ENCODE measurements around the gene MBTD1.
"Not testable (repeated sequence)": the region's sequence is repeated elsewhere in the genome, so short reads cannot be mapped to it uniquely, and the experiment has no call there.

MBTD1 gene

GRCh38 chr17:51189628-51190027 lies 70.2 kb downstream of the MBTD1 start:
- DNase-seq (ENCODE audit: low read depth in 4 of 4, low spot score in 1 of 4): no peak

DNA sequence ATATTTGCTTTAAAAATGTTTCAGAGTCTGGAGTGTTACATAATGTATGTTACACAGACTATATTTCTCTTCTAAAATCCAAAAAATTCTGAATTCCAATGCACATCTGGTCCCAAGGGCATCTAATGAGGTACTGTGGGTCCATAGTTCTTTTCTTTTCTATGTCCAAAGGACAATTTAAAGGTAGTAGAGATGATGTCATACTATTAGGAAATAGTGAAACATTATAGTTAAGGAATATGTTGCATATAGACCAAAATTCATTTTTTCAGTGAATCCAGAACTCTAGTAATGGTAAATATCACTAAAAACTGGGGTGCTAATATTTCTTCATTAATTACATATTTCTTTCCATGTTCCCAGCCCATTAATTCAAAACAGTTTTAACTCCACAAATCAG lies 70.7 kb downstream of the MBTD1 start:
- DNase-seq (ENCODE audit: low read depth in 4 of 4, low spot score in 1 of 4): no peak

GRCh38 chr17:51188271-51188833 lies 71.5 kb downstream of the MBTD1 start:
- DNase-seq (ENCODE audit: low read depth in 4 of 4, low spot score in 1 of 4): no peak

DNA sequence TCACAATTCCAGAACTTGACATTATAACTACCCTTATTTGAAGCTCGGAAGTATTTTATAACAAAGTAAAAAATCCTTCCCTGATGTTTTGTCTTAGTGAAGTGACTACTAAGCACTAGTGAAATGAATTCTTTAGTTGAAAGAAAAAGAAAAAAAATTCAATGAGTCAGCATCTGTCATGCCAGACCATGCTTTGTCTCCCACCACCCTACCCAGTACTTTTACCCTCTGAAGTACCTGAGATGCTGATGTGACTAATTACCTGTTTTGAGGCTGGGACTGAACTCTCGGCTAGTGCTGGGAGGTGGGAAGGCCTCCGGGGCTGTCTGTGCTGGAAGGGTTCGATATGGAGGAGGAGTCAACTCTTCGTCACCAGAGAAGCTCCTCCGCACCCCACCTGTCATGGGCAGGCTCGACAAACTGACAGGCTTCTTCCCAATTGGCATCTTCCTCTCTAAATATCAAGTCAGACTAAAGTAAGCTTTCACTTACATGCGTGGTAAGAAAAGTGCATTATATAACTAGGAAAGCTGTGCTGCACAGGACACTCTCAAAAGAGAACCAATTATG lies 74.0 kb downstream of the MBTD1 start:
- DNase-seq (ENCODE audit: low read depth in 4 of 4, low spot score in 1 of 4): no peak

DNA sequence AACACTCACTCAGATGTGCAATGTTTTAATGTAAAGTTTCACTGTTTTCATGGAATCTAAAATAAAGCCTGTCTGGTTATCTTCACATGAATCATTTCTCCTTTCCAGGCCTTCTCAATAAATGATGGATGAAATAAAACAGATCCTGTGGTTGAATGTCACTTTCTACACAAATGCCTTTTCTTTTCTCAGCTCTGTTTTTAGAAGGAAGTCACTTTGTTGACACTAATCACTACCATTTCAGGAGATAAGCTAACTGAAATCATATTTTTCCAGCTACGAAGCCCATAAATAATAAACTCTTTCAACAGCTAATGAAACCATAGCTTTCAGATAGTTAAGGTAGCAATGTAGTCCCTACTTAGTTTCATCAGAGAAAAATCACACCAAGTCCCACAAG lies 75.7 kb downstream of the MBTD1 start:
- no peak for DNase-seq (ENCODE audit: low read depth in 4 of 4, low spot score in 1 of 4)

GRCh38 chr17:51180486-51180885 lies 79.4 kb downstream of the MBTD1 start:
- no peak for DNase-seq (ENCODE audit: low read depth in 4 of 4, low spot score in 1 of 4)

DNA sequence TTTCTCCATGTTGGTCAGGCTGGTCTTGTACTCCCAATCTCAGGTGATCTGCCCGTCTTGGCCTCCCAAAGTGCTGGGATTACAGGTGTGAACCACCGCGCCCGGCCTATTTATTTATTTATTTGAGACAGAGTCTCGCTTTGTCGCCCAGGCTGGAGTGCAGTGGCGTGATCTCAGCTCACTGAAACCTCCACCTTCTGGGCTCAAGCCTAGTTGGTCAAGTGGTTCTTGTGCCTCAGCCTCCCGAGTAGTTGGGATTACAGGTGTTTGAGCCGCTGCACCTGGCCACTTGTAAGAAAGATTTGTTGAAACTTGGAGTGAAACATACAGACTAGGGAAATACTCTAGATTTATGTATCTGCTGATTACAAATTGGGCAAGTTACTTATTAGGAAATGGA lies 87.8 kb downstream of the MBTD1 start:
- not testable (repeated sequence) for DNase-seq (ENCODE audit: low read depth in 4 of 4, low spot score in 1 of 4)

DNA sequence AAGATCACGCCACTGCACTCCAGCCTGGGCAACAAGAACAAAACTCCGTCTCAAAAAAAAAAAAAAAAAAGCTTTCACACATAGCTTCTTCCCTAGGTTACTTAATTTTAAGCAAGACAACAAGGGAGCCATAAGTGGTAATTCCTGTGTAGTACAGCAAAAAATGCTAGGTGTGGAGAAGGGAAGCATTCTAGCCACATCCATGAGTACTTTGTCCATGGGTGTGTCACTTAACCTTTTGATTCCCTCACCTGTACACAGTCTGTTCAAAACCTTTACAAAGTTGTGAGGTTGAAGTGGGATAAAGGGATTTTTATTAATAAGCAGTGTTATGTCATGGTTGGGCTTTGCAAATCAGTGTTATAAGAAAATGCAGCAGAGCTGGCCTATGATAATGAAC lies 89.1 kb downstream of the MBTD1 start:
- no peak for DNase-seq (ENCODE audit: low read depth in 4 of 4, low spot score in 1 of 4)

GRCh38 chr17:51169340-51169739 lies 90.5 kb downstream of the MBTD1 start:
- DNase-seq (ENCODE audit: low read depth in 4 of 4, low spot score in 1 of 4): no peak

- DNase-seq (ENCODE audit: low read depth in 4 of 4, low spot score in 1 of 4): peak; percentile 55 to 64 (median 60)
These were observed 92.6 kb downstream of the MBTD1 start for GRCh38 chr17:51166987-51167931.

DNA sequence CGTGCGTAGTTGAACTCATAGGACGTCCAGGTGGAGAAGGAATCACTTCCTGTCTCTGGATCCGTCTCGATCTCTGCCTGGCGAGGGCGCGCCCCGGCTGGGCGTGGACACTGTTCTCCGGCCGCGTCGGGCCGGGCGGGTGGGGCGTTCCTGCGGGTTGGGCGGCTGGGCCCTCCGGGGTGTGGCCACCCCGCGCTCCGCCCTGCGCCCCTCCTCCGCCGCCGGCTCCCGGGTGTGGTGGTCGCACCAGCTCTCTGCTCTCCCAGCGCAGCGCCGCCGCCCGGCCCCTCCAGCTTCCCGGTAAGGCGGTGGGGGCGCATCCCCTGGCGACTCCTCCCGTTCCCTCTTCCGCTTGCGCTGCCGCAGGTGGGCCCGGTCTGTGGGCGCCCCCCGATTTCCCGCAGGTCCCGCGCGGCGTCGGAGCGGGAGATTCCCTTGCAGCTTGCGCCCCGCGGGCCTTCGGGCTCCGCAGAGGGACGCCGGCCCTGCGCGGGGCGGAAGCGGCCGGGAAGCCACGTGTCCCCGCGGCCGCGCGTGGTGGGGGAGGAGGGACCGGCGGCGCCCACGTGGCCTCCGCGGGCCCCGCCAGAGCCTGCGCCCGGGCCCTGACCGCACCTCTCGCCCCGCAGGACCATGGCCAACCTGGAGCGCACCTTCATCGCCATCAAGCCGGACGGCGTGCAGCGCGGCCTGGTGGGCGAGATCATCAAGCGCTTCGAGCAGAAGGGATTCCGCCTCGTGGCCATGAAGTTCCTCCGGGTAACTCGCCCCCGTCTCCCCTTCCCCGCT lies 93.5 kb downstream of the MBTD1 start, which contains the start of gene NME2:
TSS of gene NME2 (plus strand) at position 214 of the 789 bp plus-strand sequence. CDS start at position 634, 420 bp downstream.
- DNase-seq (ENCODE audit: low read depth in 4 of 4, low spot score in 1 of 4): peak; percentile 37 to 70 (median 60)

DNA sequence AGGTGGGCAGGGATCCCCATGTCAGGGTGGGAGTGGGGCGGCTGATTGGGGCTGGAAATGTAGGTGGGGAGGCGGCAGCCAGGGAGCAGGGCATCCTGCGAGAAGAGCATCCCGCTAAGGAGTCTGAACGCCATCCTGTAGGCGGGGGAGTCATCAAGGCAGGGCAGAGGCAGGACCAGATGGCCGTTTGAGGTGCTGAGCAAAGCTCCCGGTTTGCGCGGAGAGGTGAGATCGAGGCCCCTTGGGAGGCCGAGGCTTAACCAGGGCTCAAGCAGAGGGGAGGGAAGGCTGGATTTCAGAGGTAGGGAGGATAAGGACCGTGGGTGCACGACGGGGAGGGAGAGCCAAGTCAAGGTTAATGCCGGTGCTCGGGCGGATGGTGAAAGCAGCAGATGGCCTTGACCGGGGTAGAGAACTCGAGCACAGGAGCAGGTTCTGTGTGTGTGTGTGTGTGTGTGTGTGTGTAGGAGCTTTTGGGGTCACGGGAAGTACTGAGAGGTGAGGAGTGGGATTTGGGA lies 94.1 kb downstream of the MBTD1 start:
- peak in 1 of 4 experiments; percentile 25 for DNase-seq (ENCODE audit: low read depth in 4 of 4, low spot score in 1 of 4)

- no peak for DNase-seq (ENCODE audit: low read depth in 4 of 4, low spot score in 1 of 4)
These were observed 94.8 kb downstream of the MBTD1 start for GRCh38 chr17:51164911-51165679.

GRCh38 chr17:51161541-51161940 lies 98.3 kb downstream of the MBTD1 start:
- no peak for DNase-seq (ENCODE audit: low read depth in 4 of 4, low spot score in 1 of 4)

- no peak for DNase-seq (ENCODE audit: low read depth in 4 of 4, low spot score in 1 of 4)
These were observed 100.2 kb downstream of the MBTD1 start for GRCh38 chr17:51159604-51160003.

GRCh38 chr17:51155416-51155815 lies 104.4 kb downstream of the MBTD1 start:
- DNase-seq (ENCODE audit: low read depth in 4 of 4, low spot score in 1 of 4): no peak

- DNase-seq (ENCODE audit: low read depth in 4 of 4, low spot score in 1 of 4): no peak
These were observed 105.7 kb downstream of the MBTD1 start for GRCh38 chr17:51154176-51154575.

- DNase-seq (ENCODE audit: low read depth in 4 of 4, low spot score in 1 of 4): peak; percentile 94 to 97 (median 95)
These were observed 106.4 kb downstream of the MBTD1 start, which contains the start of gene NME1 for GRCh38 chr17:51153210-51154072. NME1 (plus strand) TSS chr17:51153559; CDS start chr17:51155655, 2,096 bp downstream.

DNA sequence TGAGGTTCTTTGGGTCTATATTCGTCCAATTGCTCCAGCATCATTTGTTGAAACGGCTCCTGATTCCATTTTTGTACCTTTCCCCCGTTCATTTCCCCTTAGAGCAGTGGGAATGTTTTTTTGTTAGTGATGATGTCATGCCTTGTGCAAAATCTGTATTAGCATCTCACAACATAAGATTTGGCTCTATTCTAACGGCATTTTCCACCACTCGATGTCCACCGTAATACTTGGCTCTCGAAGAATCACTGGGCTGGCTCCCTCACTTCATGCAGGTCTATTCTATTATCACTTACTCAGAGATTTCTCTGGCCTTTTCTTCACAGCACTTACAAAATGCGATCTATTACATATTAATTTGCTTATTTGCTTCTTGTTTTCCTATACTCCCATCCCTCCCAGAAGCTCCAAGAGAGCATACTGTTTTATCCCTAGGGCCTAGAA lies 107.1 kb downstream of the MBTD1 start:
- no peak for DNase-seq (ENCODE audit: low read depth in 4 of 4, low spot score in 1 of 4)
